ENCODE results near the gene ACTN4.

Gene ACTN4

DNA sequence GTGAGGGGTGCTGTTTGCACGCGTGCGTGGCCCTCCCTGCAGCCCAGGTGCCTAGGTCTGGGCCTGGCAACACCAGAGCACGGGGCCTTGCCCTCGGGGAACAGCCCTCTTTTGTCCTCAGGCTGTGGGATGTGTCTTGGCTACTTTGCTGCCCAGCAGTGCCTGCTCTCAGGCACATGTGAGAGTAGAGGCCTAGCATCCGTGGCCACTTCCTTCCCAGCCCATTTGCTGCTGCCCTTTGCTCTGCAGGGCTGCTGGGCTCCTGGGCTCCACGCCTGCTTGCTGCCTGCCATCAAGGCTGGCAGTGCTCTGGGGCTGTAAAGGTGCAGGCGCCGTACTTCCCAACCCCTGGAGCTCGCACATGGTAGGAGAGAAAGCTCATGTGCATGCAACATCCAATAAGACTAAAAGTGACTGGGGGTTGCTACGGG, 50.2 kb downstream of the ACTN4 start:
- no peak for DNase-seq

- DNase-seq = no peak
Observed at GRCh38 chr19:38698225-38699026, 51.0 kb downstream of the ACTN4 start.

DNA sequence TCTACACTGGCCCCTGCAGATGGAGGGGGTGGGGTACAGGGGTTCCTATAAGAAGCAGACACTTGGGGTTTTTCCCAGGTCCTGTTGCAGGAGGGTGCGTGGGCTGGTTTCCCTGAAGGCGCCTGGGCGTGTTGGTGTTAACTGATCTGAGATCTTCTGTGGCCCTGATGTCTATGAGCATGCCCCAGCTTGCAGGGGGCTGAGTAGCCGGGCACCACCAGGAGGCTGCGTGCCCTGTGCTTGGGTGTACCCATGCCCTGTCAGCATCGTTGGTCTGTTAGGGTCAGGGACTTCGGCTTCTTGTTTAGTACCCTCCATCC, 51.5 kb downstream of the ACTN4 start:
- no peak for DNase-seq

DNA sequence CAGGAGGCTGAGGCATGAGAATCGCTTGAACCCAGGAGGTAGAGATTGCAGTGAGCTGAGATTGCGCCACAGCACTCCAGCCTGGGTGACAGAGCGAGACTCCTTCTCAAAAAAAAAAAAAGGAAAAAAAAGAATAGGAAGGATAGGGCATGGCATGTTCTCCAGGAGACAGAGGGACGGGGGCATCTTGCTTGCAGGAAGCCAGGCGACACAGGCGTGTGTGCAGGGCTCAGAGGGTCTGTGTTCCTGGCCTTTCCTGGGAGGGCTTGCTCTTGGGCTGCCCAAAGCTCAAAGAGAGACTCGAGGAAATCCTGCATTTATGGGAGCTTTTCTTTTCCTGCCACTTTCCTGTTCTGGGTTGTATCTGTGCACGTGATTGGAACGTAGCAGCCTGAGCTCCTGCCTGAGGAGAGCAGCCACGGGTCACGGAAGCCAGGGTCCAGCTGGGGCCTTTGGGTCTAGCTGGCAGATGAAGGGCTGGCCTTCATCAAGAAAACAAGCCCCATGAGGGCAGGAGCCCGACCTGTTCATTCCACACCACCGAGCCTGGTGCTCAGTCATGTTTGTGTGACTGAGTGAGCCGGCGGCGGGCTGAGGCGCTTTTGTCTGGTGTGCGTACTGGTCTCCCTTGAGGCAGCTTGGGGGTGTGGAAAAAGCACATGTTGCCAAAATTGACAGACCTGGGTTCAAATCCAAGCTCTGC, 52.3 kb downstream of the ACTN4 start:
- DNase-seq = no peak

- no peak for DNase-seq
Observed at GRCh38 chr19:38700350-38700901, 53.0 kb downstream of the ACTN4 start.

GRCh38 chr19:38700902-38701454, 53.5 kb downstream of the ACTN4 start:
- DNase-seq = no peak

DNA sequence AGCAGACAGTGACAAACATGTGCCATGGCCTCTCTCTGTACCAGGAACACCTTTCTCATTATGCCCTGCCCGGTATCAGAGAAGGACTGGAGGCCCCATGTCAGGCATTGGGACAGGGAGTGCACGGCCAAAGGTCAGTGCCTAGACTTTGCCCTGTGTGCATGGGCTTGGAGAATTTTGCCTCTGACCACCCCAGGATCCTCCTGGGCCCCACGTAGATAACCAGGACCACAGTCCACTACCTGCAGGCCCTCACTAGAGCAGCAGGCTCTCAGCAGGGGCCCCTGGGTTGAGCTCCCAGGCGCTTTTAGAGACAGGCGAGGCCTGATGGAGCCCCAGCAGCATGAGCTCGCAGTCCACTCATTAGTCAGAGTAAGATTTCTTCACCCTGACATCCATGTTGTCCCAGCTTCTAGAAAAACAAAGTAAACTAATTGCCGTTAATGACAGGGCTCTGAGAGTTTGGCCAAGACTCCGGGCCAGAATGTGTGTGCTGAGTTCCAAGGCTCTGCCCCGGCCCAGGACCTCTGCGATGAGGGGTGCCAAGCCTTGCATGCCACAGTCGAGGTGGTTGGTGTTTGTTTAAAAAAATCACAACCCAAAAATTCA, 54.1 kb downstream of the ACTN4 start:
- no peak for DNase-seq

GRCh38 chr19:38702278-38702677, 54.8 kb downstream of the ACTN4 start:
- DNase-seq = no peak

- no peak for DNase-seq
Observed at GRCh38 chr19:38703509-38703908, 56.1 kb downstream of the ACTN4 start.

- DNase-seq = no peak
Observed at GRCh38 chr19:38704488-38705026, 57.1 kb downstream of the ACTN4 start.

- DNase-seq = no peak
Observed at GRCh38 chr19:38705197-38706019, 58.0 kb downstream of the ACTN4 start.

GRCh38 chr19:38706792-38707511, 59.5 kb downstream of the ACTN4 start:
- DNase-seq = no peak

DNA sequence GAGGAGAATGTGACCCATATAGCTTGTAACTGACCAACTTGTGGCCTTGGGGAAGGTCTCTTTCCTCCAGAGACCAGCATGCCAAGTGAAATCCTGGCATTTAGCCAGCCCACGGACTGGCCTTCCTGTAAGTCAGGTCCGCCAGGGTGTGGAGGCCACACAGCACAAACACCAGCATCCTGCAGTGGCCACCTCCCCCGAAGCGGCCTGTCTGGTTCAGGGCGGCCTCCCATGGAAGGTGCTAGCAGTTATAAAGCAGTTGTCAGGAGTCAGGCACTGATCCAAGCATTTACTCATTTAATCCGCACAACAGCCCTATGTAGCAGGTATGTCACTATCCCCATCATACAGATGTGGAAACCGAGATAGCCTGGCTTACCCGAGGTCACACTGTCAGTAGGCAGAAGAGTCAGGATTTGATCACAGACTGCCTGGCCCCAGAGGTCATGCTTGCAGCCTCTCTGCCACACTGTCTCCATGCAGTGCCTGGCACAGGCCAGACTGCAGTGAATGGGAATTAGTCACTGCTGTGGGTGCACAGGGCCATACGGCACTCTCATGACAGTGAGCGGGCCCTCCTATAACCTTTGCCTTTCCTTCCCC, 60.2 kb downstream of the ACTN4 start:
- DNase-seq = no peak

GRCh38 chr19:38708413-38709024, 61.1 kb downstream of the ACTN4 start:
- no peak for DNase-seq

GRCh38 chr19:38709119-38709518, 61.7 kb downstream of the ACTN4 start:
- no peak for DNase-seq

DNA sequence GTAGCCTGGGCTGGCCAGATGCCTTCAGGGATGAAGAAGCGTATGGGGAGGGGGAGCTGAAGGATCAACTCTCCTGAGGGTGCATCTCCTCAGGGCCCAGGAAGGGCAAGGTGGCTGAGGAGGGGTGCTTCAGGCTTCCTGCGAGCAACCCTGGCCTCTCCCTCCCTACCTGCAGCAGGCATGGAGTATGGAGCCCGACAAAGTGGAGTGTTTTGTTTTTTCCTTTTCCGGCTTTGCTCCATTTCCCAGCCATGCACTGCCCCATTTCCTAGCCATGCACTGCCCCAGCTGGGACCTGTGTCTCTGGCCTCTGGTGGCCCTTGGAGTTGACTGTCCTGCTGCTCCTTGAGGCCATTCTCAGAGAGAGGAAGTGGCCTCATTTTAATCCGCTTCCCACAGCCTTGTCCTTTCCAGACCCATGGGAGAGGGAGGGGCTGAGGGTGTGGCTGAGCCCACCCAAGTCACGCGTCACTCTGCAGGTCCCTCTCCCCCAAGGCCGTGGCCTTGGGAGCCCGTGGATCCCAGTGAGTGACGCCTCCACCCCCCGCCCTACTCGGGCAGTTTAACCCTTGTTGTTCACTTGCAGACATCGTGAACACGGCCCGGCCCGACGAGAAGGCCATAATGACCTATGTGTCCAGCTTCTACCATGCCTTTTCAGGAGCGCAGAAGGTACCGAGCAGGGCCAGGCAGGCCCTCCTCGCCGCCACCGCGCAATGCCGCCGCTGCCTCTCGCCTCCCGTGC, 62.4 kb downstream of the ACTN4 start:
- DNase-seq = no peak

- DNase-seq = no peak
Observed at GRCh38 chr19:38710416-38710702, 62.9 kb downstream of the ACTN4 start.

DNA sequence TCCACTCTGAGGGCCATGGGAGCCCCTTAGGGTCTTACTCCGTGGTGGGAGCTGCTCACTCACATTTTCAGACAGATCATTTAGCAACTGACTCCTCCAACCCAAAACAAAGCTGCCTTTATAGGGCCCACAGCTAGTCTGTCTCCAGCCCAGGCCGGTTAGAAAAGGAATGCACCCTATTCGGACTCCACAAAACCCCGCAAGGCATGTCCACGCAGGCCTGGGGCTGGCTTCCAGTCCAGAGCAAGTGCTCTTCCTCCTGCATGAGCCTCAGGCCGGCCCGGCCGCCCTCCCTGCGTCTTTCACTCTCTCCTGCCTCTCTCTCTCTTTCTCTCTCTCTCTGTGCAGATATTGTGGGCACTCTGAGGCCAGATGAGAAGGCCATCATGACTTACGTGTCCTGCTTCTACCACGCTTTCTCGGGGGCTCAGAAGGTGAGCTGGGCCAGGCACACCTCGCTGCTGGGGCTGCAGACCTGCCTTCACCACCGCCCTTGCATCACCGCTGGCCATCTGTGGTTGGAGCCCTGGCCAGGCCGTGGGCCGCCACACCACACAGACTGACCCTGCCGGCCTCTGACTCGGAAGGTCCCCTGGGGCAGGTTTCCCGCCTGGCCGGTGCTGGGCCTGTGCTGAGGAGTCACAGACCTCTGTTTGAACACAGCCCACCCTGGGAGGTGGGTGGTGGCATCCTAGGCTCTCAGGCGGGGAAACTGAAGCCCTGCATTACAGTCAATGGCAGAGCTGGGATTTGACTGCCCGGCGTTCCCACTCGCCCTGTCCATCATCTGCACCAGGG, 63.7 kb downstream of the ACTN4 start:
- no peak for DNase-seq

DNA sequence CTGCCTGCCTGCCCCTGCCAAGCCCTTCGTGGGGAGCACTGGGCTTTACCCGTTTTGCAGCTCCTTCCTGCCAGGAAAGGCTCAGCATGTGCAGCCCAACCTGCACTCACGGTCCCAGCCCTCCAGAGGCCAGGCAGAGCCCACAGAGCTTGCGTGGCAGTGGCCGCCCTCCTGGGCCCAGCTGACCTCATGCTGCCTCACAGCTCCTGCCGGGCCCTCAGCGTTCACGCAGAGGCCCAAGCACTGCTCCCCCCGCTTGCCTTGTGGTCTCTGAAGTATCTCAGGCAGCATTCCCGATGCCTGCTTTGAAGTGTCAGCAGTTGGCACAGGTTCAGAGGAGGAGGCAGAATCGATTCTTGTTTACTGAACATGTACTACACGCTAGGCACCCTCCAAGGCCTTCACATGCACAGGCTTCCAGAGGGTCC, 64.3 kb downstream of the ACTN4 start:
- no peak for DNase-seq
